GM21423 (cell line): ENCODE measurements around the gene UGT1A4.

ENCODE experiments used
- ATAC-seq: cut with Tn5 transposase; IDR thresholded peaks from one replicate; pipeline ENCODE4 v1.9.1; 2021; ENCODE audit warnings: mild to moderate bottlenecking, moderate library complexity; ENCODE audit not compliant: unreplicated experiment

Gene UGT1A4

DNA sequence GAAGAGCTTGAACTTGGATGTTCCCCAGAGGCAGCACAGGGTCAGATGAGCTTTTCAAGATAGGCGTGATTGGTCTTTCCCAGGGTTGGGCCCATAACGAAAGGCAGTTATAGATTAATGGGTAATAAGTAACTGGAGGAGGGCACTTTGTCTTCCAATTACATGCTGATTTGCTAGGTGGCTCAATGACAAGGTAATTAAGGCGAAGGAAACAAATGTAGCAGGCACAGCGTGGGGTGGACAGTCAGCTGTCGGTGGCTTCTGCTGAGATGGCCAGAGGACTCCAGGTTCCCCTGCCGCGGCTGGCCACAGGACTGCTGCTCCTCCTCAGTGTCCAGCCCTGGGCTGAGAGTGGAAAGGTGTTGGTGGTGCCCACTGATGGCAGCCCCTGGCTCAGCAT, at the start of gene UGT1A4:
UGT1A4 (plus strand) TSS at position 185 of the 400 bp plus-strand sequence; CDS start at position 270, 85 bp downstream.
- ATAC-seq: no peak

DNA sequence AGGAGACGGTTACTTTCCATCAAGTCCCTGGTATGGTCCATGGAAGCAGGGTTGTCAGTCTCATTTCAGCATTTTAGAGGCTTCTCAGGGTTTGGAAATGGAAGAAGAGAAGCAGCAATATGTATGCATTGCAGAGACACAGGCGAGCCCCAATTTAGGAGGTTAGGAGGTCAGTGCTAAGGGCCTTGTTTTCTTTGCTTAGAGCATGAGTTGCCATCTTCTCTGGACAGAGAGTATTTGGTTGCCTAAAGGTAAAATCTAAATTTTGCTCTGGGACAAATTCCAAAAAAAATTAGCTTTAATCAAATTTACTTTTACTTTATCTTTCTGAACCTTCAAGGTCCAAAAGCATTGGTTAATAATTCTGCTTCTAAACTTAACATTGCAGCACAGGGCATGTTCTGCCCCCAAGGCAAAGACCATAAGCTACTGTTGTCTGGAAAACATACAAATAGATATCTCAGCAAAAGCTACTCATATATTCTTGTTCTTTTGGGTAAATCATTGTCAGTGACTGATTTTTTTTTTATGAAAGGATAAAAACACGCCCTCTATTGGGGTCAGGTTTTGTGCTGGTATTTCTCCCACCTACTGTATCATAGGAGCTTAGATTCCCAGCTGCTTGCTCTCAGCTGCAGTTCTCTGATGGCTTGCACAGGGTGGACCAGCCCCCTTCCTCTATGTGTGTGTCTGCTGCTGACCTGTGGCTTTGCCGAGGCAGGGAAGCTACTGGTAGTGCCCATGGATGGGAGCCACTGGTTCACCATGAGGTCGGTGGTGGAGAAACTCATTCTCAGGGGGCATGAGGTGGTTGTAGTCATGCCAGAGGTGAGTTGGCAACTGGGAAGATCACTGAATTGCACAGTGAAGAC, 47.0 kb upstream of the UGT1A4 start, which contains the start of gene UGT1A9:
UGT1A9 (plus strand) TSS at position 609 of the 872 bp plus-strand sequence; CDS start at position 646, 37 bp downstream.
- no peak for ATAC-seq

DNA sequence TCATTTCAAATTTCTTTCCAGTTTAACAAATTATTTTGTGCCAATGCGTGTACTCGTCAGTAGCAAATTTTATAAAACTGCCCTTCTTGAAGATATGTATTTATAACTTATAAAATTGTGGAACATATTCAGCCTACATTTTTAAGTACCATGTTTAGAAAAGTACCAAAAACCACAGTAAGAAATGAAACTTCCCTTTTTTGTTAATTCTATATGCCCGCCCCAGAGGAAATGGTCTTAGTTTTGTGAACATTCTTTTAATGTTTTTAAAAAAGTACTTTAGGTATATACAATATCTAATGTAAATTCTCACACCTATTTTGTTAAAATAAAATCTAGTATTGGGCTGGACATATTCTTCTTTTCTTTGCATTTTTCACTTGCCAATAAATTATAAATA, 45.6 kb upstream of the UGT1A4 start:
- ATAC-seq: no peak

DNA sequence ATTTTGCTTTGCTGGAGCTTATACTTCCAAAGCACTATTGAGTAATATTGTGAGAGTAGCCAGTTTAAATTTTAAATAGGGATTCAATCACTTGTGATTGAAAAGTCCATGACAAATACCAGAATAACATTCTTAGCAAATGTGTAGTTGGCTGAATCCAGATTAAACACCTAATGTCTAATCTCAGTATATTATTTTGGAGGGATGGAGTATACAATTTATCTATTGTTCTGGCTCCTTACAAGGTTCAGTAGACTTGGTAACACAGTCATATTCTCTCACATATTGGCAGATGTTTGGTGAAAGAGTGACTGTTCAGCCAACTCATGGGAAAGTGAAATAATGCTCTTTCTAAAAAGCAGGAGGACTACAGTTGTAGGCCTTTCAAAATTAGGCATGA, 44.6 kb upstream of the UGT1A4 start:
- no peak for ATAC-seq

DNA sequence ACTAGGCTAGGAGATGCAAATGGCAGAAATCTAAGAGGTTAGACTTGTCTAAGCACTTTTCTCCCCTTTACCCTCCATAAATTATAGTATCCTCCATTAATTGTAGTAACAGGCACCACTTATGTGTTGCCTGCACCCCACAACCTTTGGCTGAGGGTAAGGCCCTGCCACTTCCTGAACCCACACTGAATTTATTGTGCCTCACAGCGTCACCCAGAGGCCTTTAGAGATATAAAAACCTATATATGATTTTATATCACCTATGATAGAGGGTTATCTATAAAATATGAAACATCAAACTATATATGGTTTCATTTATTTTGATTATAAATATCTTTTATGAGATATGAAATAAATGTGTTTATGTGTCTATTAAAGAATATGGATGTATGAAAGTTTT, 44.2 kb upstream of the UGT1A4 start:
- ATAC-seq: no peak

DNA sequence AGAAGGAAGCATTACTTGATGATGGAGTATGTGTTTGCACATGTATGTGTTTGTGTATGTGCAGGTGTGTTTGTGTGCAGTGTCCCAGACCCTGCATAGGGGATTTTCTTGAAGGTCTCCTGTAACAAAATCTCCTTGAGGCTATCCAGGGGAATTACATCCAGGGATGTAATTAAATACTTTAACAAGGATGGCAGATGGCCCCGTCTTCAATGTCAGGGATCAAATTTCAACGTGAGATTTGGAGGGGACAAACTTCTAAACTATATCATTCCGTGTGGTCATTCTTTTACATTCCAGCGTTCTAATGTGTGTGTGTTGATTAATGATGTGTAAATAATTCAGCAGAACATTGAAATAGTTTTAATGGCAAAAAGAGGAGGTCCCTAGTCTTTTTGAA, 43.5 kb upstream of the UGT1A4 start:
- ATAC-seq: no peak

DNA sequence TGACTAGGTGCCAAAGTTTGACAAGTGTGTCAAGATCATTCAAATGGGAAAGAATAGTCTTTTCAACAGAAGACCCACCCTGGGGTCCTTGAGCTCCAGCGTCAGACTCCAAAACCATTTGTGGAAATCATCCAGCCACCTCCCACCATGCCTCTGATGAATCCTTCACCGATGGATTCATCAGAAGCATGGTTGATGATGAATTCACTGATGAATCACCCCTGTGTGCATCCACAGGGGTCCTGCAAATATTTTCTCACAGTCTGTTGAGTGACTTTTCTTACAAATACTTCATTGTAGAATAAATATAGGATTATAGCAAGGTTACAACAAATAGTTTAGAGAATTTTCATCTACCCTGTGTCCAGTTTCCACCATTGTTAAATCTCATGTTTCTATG, 42.5 kb upstream of the UGT1A4 start:
- no peak for ATAC-seq

DNA sequence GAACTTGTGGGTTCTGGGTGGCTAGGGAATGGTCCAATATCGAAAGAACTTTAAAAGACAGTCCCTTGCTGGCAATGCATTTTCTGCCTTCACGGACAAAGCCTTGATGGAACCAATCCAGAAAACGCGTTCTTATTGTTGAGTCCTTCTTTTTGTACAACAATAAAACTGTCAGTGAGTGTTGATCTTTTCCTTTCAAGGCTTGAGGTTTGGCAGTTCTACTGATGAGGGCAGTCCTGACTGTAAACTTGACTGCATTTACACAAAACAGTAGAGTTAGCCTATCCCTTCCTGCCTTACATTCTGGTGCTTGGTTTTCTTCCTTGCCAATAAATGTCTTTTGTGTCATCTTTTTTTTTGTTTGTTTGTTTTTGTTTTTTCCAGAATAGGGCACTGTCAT, 39.3 kb upstream of the UGT1A4 start:
- ATAC-seq: no peak

DNA sequence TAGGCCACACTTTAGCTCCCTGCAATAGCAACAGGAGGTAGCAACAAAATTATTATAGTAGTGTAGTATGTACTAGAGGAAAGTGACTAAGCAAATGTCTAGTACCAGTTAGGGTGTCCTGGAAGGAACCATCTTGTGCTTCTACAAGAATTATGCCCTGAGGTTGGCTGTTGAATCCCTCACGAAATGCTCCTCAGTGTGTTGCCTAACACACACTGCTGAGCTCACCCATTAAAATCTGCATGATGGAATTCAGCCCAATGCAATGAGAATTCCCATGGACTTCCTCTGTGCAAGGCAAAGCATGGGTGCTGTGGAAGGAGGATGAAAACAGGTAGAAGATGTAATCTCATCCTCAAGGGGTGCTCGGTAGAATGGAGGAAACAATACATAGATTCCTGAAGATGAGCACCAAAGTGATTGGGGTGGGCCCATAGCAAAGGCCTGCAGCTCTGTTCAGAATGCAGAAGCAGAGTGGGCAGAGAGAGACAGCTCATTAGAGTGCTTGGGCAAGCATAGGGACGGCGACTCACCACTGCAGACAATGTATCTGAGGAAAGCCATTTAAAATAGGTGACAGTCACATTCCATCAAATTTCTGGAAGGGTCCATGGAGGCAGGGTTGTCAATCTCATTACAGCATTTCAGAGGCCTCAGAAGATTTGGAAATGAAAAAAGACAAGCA, 38.0 kb upstream of the UGT1A4 start:
- ATAC-seq: no peak

DNA sequence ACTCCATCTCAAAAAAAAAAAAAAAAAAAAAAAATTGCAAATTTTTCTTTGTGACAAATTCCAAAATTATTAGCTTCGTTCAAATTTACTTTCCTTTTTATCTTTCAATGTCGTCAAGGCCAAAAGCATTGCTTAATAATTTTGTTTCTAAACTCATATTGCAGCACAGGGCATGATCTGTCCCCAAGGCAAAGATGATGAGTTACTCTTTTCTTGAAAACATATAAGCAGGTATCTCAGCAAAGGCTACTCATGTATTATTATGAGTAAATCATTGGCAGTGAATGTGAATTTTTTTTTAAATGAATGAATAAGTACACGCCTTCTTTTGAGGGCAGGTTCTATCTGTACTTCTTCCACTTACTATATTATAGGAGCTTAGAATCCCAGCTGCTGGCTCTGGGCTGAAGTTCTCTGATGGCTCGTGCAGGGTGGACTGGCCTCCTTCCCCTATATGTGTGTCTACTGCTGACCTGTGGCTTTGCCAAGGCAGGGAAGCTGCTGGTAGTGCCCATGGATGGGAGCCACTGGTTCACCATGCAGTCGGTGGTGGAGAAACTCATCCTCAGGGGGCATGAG, 36.9 kb upstream of the UGT1A4 start, which contains the start of gene UGT1A7:
UGT1A7 (plus strand) TSS at position 381 of the 579 bp plus-strand sequence; CDS start at position 418, 37 bp downstream.
- ATAC-seq: no peak

DNA sequence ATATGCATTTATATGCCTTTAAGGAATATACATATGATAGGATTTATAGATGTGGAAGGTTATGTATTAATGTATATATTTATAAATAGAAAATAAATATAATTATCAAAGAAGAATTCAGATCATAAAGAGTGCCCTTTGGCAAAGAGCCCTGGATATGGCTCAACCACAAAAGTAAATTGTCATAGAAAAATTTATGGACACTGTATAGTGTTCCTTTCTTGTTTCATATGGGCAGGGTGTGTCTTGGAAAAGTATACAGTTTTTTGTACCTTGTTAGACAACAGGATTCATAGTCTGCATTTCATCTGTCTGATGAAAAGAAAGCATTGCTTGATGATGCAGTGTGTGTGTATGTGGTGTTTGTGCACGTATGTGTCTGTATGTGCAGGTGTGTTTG, 33.9 kb upstream of the UGT1A4 start:
- ATAC-seq: no peak

DNA sequence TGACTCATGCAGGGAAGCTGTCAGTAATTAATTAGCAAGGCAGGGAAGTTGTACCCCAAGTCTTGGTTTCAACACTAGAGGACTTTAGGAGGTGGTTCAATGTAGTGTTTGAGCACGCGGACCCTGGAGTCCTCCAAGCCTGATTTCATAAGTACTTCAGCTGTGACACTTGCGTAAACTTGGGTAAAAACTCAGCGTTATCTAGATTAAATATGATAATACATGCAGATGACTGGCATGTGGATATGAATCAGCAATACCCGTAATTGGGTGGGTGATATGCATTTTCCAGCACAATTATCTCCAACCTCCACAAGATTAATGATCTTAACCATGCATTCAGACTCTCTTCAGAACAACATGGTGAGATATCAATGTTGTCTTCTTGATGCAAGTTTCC, 31.6 kb upstream of the UGT1A4 start:
- ATAC-seq: no peak

DNA sequence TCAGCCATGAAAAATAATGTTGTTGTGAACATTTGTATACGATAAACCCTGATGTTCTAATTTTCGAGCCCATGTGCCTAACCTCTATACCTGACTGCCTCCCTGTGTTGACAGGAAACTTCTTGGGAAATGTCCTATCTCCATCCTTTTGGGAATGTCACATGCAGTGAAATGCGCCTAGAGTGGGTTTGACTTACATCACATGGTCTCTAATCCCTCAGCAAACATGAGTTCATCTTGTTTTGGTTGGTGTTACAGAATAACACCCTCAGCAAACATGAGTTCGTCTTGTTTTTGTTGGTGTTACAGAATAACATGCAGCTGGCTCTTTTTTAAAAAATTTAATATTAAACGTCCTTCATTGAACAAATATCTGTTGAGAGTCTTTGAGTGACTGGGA, 30.2 kb upstream of the UGT1A4 start:
- ATAC-seq: no peak

DNA sequence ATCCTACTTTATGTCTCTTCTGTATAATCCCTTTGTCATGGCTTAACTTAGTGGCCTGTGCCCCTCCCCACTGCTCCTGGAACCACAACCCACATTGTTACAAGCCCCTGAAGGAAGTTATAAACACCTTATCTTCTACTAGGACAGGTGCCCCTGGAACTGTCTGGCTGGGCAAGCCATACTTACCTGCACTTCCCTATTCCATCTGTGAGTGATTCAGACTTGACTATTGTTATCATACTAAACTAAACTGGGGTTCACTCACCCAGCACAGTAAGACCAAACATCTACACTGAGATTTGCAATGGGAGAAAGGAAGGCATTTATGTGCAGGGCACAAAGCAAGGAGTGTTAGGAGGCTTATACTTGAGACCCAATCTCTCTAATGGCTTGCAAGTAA, 29.5 kb upstream of the UGT1A4 start:
- no peak for ATAC-seq

DNA sequence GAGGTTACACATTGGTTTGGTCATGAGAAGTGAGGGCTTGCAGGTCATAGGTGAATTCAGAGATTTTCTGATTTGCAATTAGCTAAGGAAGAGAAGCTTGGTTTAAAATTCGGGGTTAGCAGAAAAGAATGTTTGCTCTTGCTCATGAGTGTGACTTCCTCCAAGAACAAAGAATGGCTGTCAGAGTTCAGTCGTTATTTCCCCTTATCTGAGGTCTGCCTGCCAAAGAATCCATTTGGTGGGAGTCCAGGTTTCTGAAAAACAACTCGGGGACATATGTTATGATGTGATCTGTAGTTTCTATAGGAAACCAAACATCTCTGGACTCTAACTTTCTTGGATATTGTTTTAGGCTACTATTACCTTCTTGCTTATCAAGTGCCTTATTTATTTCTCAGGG, 29.0 kb upstream of the UGT1A4 start:
- ATAC-seq: no peak

DNA sequence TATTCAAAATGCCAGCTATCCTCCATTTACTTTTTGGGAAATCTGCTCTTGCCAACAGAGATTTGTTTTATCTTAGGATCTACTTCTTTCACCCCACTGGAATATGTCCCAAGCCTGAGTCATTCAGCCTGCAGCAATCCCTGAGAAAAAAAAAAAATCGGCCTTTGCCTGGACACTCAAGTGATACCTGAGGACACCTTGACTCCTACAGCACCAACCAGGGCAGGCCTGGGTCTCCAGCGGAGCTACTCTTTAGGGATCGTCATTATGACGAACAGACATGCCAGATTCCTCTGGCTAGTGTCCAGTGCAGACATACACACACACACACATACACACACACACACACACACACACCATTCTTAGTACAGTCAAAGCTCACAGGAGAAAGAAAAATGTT, 28.1 kb upstream of the UGT1A4 start:
- ATAC-seq: no peak

DNA sequence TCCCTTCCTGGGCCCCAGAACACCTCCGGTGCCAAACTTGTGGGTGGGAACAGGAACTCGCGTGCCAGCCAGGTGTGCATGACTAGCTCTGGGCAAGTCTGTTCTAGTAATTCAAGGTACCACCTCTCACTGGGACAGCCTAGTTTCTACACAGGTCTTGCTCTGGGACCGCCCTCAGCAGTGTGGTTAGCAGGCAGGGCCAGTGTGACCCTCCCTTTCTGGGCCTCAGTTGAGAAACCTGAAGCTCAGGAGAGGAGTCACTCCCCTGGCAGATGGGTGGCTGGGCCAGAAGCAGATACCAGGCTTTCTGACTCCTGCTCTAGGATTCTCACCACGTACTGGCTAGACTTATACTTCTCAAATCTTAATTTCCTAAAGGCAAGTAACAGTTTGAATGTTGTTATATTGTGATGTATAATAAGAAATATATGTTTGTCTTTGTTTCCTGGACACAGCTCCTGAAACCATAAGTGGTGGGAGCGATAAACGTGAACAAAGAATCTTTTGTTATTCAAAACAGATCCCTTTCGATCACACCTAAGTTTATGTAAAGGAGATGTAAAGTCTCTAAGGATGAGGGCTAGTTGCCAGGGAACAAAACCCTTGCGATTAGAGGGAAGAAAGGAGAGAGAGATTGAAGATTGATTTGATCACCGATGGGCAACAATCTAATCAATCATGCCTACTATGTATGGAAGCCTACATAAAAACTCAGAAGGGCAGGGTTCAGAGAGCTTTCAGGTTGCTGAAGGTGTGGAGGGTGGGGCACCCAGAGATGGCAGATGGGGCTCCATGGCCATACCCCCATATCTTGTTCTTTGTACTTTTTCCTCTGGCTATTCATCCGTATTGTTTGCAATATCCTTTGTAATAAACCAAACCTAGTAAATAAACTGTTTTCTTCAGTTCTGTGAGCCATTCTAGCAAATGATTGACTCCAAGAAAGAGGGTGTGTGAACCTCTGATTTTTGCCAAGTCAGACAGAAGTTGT, 26.8 kb upstream of the UGT1A4 start:
- no peak for ATAC-seq

DNA sequence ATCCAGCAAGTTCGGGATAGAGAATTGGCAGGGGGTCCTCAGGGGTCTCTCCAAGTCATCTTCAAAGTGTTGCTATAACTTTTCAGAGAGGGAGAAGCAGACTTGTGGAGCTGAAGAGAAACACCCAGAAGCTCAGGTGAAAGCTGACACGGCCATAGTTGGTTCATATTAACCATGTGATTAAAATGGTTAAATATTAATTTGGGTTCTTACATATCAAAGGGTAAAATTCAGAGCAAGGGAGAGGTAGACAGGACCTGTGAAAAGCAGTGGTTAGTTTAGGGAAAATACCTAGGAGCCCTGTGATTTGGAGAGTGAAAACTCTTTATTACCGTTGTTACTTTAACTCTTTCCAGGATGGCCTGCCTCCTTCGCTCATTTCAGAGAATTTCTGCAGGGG, 25.9 kb upstream of the UGT1A4 start, which contains the start of gene UGT1A6:
UGT1A6 (plus strand) TSS at position 243 of the 400 bp plus-strand sequence; CDS start at position 358, 115 bp downstream.
- no peak for ATAC-seq

DNA sequence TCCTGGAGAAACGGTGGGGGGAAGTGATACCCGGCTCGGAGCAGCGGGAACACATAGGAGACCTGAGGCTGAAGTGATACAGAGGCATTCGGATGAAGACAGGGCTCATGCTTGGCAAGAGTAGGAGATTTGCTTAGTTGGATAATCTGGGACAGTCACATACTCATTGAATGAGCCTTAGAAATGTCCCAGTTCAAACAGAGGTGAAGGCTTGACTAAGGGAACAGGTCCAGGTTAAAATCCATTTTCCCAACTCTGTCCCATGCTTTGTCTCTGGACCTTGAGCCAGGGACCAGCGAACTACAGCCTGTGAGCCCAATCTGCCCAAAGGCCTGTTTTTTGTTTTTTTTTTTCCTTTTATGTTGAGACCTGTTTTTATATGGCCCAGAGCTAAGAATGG, 24.6 kb upstream of the UGT1A4 start:
- ATAC-seq: no peak

DNA sequence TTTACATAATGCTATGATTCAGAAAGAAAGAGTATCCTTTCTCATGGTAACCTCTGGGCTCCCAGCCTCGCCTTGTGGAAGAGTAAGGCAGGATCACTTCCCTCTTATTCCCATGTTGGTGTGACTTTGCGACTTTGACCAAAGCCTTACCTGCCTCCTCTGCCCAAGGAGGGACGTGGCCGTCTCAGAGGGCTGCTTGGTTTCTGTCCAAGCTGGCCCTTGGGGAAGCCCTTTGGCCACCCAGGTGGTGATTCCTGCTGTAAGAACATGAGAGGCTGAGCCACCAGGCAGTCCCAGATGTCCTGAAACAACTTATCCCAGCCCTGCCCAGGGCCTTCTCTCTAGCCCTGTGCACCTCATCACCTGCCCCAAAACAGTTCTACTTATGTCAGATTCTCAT, 19.8 kb upstream of the UGT1A4 start:
- no peak for ATAC-seq
